Stomach (tissue), 9 donors: ENCODE data around the gene ROBO2. TPM values are rescaled to one million over a fixed set of nuclear protein-coding genes. Genes with fewer than 3 reads are reported as not detected.

Experiments
- DNase-seq, 2 donors: peaks; one replicate each; pipeline versions ENCODE4 v3.0.0 to v3.0.0-alpha.2; 2013 to 2019
- H3K27ac ChIP-seq, 5 donors: fragments of 200-600 bp in 4 of 5; sonication (generic) in 4 of 5; one replicate each; pipeline ENCODE4 v1.5.1; 2013 to 2019; ENCODE audit warnings: mild to moderate bottlenecking in 1 of 5, moderate library complexity in 1 of 5
- H3K27me3 ChIP-seq, 3 donors: fragments of 200-600 bp; sonication (generic); one replicate each; pipeline ENCODE4 v1.5.1; 2017 to 2019; ENCODE audit warnings: mixed run types in 1 of 3
- H3K36me3 ChIP-seq, 4 donors: fragments of 200-600 bp; sonication (generic); 1 replicate in 3 of 4; 2 replicates in 1 of 4; pipeline ENCODE4 v1.5.1; 2016 to 2019
- H3K4me1 ChIP-seq, 4 donors: fragments of 200-600 bp; sonication (generic); one replicate each; pipeline ENCODE4 v1.5.1; 2016 to 2019
- H3K4me3 ChIP-seq, 4 donors: fragments of 200-600 bp; sonication (generic) in 3 of 4; one replicate each; pipeline ENCODE4 v1.5.1; 2016 to 2019; ENCODE audit warnings: mild to moderate bottlenecking in 1 of 4
- H3K9me3 ChIP-seq, 4 donors: fragments of 200-600 bp; sonication (generic); one replicate each; pipeline ENCODE4 v1.5.1; 2016 to 2019
- EP300 ChIP-seq: sonication (generic); formaldehyde crosslinking; IDR thresholded peaks from one replicate; pipeline ENCODE4 v1.6.1; 2017; ENCODE audit warnings: antibody characterized with exemption
- POLR2A ChIP-seq, 4 donors: fragments of 450-650 bp; IDR thresholded peaks; one replicate each; pipeline ENCODE4 v1.6.1; 2016; ENCODE audit warnings: antibody characterized with exemption in 4 of 4, control low read depth in 2 of 4, mild to moderate bottlenecking in 1 of 4, moderate library complexity in 1 of 4
- POLR2AphosphoS5 ChIP-seq, 3 donors: sonication (generic); formaldehyde crosslinking; IDR thresholded peaks; one replicate each; pipeline ENCODE4 v1.6.1; 2016; ENCODE audit warnings: antibody characterized with exemption in 3 of 3
- WGBS, 5 donors: extraction: QIAGEN DNeasy Blood & Tissue Kit in 3 of 5; methylation state at CpG; one replicate each; pipeline versions ENCODE4 v1.1.5 to v1.1.7; 2013 to 2018; 5-methylcytosine and 5-hydroxymethylcytosine counted together
- intact Hi-C: fragments of 100-400 bp; cut with DNase I; formaldehyde crosslinking; loops from one replicate; pipeline ENCODE4 v1.15.1; 2023; ENCODE audit warnings: low total_unique reads
- polyA plus RNA-seq, 3 donors: library from polyadenylated mRNA; stranded (reverse); fragments of 200-250 nt; gene quantifications; one replicate each; pipeline ENCODE4 v1.2.3, GENCODE V29; 2013
- total RNA-seq, 5 donors: library from RNA; depleted of rRNA; stranded (reverse); fragments of >200 nt; gene quantifications; one replicate each; pipeline versions ENCODE4 v1.1.0 to v1.2.3, GENCODE V29; 2014 to 2016
- TF ChIP-seq, protein P1 (sequence below), 7 experiments: fragments of 450-650 bp in 4 of 7; fragments of 200-600 bp in 3 of 7; sonication (generic) in 3 of 7; IDR thresholded peaks; one replicate each; pipeline ENCODE4 v1.5.1; 2016 to 2019; ENCODE audit warnings: antibody characterized with exemption in 7 of 7, control low read depth in 2 of 7, mild to moderate bottlenecking in 1 of 7
- donor health status: healthy with polysubstance abuse.
- donor health status: Bipolar disorder and iron deficiency.
- donor health status: healthy.

The ROBO2 gene
- total and polyA plus RNA-seq, 8 donors = 0.25 to 11.4 (median 0.45) TPM; not detected in 2

DNA sequence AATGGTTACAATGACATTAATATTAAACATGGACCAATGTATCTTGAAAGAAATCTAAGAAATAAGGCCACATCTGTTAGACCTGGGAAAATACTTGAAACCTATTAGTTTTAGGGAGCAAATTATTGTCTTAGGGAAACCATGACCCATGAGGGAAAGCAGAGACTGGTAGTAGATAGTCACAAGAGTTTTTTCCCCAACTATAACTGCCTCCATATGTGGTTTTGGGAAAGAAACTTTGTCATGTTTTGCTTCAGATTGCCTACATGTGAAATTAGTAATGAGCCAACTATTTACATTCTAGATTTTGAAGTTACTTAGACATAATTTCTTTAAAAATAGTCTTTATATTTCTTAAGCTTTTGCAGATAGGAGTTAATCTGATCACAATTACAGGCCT is 474.9 kb downstream of the ROBO2 start:
- Histone ChIP-seq H3K4me1 (no peaks in the 10 kb centered on the region), H3K9me3 (no peaks in the 10 kb centered on the region), H3K27me3 (no peaks in the 10 kb centered on the region), H3K36me3 (no peaks in the 10 kb centered on the region), H3K4me3 (no peak overlapping the region), H3K27ac (no peak overlapping the region)
- TF ChIP-seq EP300 = no peak
- TF ChIP-seq, protein P1, sequence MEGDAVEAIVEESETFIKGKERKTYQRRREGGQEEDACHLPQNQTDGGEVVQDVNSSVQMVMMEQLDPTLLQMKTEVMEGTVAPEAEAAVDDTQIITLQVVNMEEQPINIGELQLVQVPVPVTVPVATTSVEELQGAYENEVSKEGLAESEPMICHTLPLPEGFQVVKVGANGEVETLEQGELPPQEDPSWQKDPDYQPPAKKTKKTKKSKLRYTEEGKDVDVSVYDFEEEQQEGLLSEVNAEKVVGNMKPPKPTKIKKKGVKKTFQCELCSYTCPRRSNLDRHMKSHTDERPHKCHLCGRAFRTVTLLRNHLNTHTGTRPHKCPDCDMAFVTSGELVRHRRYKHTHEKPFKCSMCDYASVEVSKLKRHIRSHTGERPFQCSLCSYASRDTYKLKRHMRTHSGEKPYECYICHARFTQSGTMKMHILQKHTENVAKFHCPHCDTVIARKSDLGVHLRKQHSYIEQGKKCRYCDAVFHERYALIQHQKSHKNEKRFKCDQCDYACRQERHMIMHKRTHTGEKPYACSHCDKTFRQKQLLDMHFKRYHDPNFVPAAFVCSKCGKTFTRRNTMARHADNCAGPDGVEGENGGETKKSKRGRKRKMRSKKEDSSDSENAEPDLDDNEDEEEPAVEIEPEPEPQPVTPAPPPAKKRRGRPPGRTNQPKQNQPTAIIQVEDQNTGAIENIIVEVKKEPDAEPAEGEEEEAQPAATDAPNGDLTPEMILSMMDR (IDR thresholded peaks at IDR 0.05) = no peak
- no peak for TF ChIP-seq POLR2A (IDR thresholded peaks at IDR 0.05)
- no peak for TF ChIP-seq POLR2AphosphoS5 (IDR thresholded peaks at IDR 0.05)
- DNase-seq = no peak
- intact Hi-C loops = no loop called here

DNA sequence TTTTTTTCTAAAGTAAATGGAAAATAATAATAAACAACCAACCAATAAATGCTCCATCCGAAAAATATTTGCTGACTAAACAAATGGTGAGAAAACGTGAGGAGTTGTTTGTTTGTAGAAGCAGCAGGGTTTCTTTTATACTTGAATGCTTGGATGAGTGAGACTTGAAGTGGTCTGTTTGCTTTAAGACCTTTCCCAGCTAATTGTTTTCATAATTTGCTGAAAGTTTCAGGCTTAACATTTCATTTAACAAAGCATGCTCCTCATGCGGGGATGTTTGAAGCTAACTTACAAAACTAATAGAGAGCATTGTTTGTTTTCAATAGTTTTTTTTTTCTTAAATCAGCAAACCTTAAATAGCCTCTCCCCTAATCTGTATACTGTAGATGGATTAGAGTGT is 484.6 kb downstream of the ROBO2 start:
- Histone ChIP-seq H3K27ac (no peak overlapping the region), H3K27me3 (no peaks in the 10 kb centered on the region), H3K4me1 (no peaks in the 10 kb centered on the region), H3K36me3 (no peaks in the 10 kb centered on the region), H3K9me3 (no peaks in the 10 kb centered on the region), H3K4me3 (no peak overlapping the region)
- intact Hi-C loops = no loop called here
- DNase-seq = no peak
- no peak for TF ChIP-seq POLR2AphosphoS5 (IDR thresholded peaks at IDR 0.05)
- TF ChIP-seq EP300 = no peak
- TF ChIP-seq, protein P1 (IDR thresholded peaks at IDR 0.05) = no peak
- TF ChIP-seq POLR2A (IDR thresholded peaks at IDR 0.05) = no peak
- WGBS, 5 donors = 21 to 45% (median 23%) methylated on average over 3 of the region's 3 CpGs

GRCh38 chr3:77524946-77525682 is 485.2 kb downstream of the ROBO2 start:
- H3K4me3 ChIP-seq = no peak overlapping the region
- no peak for DNase-seq
- TF ChIP-seq POLR2AphosphoS5 (IDR thresholded peaks at IDR 0.05) = no peak
- TF ChIP-seq, protein P1 (IDR thresholded peaks at IDR 0.05) = no peak
- no peak for TF ChIP-seq POLR2A (IDR thresholded peaks at IDR 0.05)
- TF ChIP-seq EP300 = no peak
- no peaks in the 10 kb centered on the region for H3K9me3 ChIP-seq
- no peak overlapping the region for H3K27ac ChIP-seq
- no peaks in the 10 kb centered on the region for H3K27me3 ChIP-seq
- 51 to 66% (median 53%) methylated on average over 3 of the region's 3 CpGs for WGBS, 5 donors
- intact Hi-C loops = no loop called here
- no peaks in the 10 kb centered on the region for H3K4me1 ChIP-seq
- no peaks in the 10 kb centered on the region for H3K36me3 ChIP-seq

GRCh38 chr3:77526573-77527113 is 486.7 kb downstream of the ROBO2 start:
- TF ChIP-seq POLR2A (IDR thresholded peaks at IDR 0.05) (no peak), EP300 (no peak), POLR2AphosphoS5 (IDR thresholded peaks at IDR 0.05) (no peak)
- TF ChIP-seq, protein P1 (IDR thresholded peaks at IDR 0.05) = no peak
- intact Hi-C loops = no loop called here
- no peaks in the 10 kb centered on the region for H3K36me3 ChIP-seq
- no peaks in the 10 kb centered on the region for H3K4me1 ChIP-seq
- H3K4me3 ChIP-seq = no peak overlapping the region
- WGBS, 5 donors = 48 to 74% (median 61%) methylated on average over 4 of the region's 4 CpGs
- H3K9me3 ChIP-seq = no peaks in the 10 kb centered on the region
- no peak for DNase-seq
- H3K27ac ChIP-seq = no peak overlapping the region
- H3K27me3 ChIP-seq = no peaks in the 10 kb centered on the region
